Measurements from ENCODE around the gene FAM25G. TPM values are rescaled to one million over a fixed set of nuclear protein-coding genes. Genes with fewer than 3 reads are reported as not detected.
"Not testable (repeated sequence)": the region's sequence is repeated elsewhere in the genome, so short reads cannot be mapped to it uniquely, and the experiment has no call there.

Gene FAM25G
- total and polyA plus RNA-seq, 2 of the 8 experiments (the other 6 are each of a cell fraction or from before 2014, with no cell fraction given), result not detected

- H3K27me3 ChIP-seq (replicated peaks in 1 of 4; ENCODE audit: control insufficient read depth in 3 of 4, extremely low read depth in 1 of 4, insufficient read depth in 3 of 4, low read length in 3 of 4); H3K4ac ChIP-seq (replicated peaks; ENCODE audit: insufficient read length, low read depth, low read length); POLR2A ChIA-PET (ENCODE audit: partially characterized antibody); H3K18ac ChIP-seq (ENCODE audit: extremely low read depth, low read length); H3K9me3 ChIP-seq (ENCODE audit: insufficient read depth in 2 of 2, low read depth in 1 of 2, low read length in 1 of 2); H4K20me1 ChIP-seq (replicated peaks in 1 of 2; ENCODE audit: control insufficient read depth in 1 of 2, insufficient read depth in 2 of 2, low read length in 2 of 2); H3K23me2 ChIP-seq (ENCODE audit: low read depth, low read length); H3K4me3 ChIP-seq (ENCODE audit: extremely low read depth in 1 of 4, insufficient read depth in 2 of 4, low read depth in 3 of 4, low read length in 4 of 4); H3K4me1 ChIP-seq (replicated peaks in 1 of 4; ENCODE audit: control insufficient read depth in 3 of 4, insufficient read depth in 4 of 4, low read length in 3 of 4); H3K14ac ChIP-seq (ENCODE audit: insufficient read length); H3K23ac ChIP-seq (ENCODE audit: insufficient read length); H4K91ac ChIP-seq (replicated peaks; ENCODE audit: insufficient read length, low read length); H3K27ac ChIP-seq (ENCODE audit: low read depth, low read length); H2BK120ac ChIP-seq (replicated peaks; ENCODE audit: low read depth, low read length); H2BK12ac ChIP-seq (ENCODE audit: low read depth, low read length); H3K56ac ChIP-seq (replicated peaks; ENCODE audit: insufficient read length, low read depth, low read length); H2AK5ac ChIP-seq (ENCODE audit: low read depth, low read length); H2AFZ ChIP-seq (ENCODE audit: low read length); H3K36me3 ChIP-seq (ENCODE audit: control insufficient read depth in 2 of 4, insufficient read depth in 4 of 4, low read length in 3 of 4); H3K4me2 ChIP-seq (ENCODE audit: insufficient read depth in 1 of 2, low read depth in 2 of 2, low read length in 2 of 2); H2BK20ac ChIP-seq (ENCODE audit: low read length); H4K8ac ChIP-seq (ENCODE audit: extremely low read depth, insufficient read depth, low read length); H3K79me1 ChIP-seq (ENCODE audit: low read depth, low read length); H2BK15ac ChIP-seq (ENCODE audit: low read length); H2BK5ac ChIP-seq (ENCODE audit: low read depth, low read length); H4K5ac ChIP-seq (ENCODE audit: insufficient read length, low read depth, low read length); H3K79me2 ChIP-seq (ENCODE audit: control insufficient read depth in 1 of 2, insufficient read depth in 2 of 2, low read length in 2 of 2); FAIRE-seq; DNase-seq (ENCODE audit: low read depth in 1 of 2, low spot score in 2 of 2); H3K9ac ChIP-seq (replicated peaks in 1 of 4; ENCODE audit: extremely low read depth in 1 of 4, low read depth in 3 of 4, low read length in 3 of 4): not testable (repeated sequence)
- CTCF ChIA-PET (ENCODE audit: partially characterized antibody), result interaction anchor here (0.7 kb wide), 1 partner anchor 104 kb away, joined by 3 read pairs; no protein-coding TSS in a partner anchor
- WGBS, 2 experiments (ENCODE audit: extremely low coverage in 1 of 2, insufficient coverage in 1 of 2, insufficient read length in 1 of 2, insufficient replicate concordance in 2 of 2, low coverage in 1 of 2, low lambda C conversion rate in 2 of 2, missing lambda C conversion rate in 1 of 2), result 88% methylated on average over 11 of the region's 14 CpGs; no CpG with 5 or more reads in 1 of the 2 experiments
Measured at GRCh38 chr10:47465216-47465917, 26.1 kb downstream of the FAM25G start.
